OCI-LY1 (cell line): ENCODE data around the gene BCL2.

Experiments
- H2AFZ ChIP-seq: fragments of 200-600 bp; sonication (generic), shearing (Covaris generic); 2 replicates; pipeline ENCODE4 v1.6.0; 2014; ENCODE audit warnings: antibody characterized with exemption, mild to moderate bottlenecking, low read length
- H3F3A ChIP-seq: fragments of 200-600 bp; sonication (generic), shearing (Covaris generic); 2 replicates; pipeline ENCODE4 v1.6.0; 2014; ENCODE audit warnings: mild to moderate bottlenecking, antibody characterized with exemption, low read length, moderate library complexity; ENCODE audit not compliant: insufficient read depth
- H3K27ac ChIP-seq: fragments of 200-600 bp; sonication (generic); 2 replicates; pipeline ENCODE4 v1.5.1; 2014; ENCODE audit warnings: low read length, mixed run types, mild to moderate bottlenecking, low read depth; ENCODE audit not compliant: poor library complexity, severe bottlenecking
- H3K27me3 ChIP-seq: fragments of 200-600 bp; sonication (generic); 2 replicates; pipeline ENCODE4 v1.6.0; 2014; ENCODE audit warnings: antibody characterized with exemption, mild to moderate bottlenecking, low read length, moderate library complexity; ENCODE audit not compliant: insufficient read depth
- H3K36me3 ChIP-seq: fragments of 200-600 bp; sonication (generic); 2 replicates; pipeline ENCODE4 v1.6.1; 2014; ENCODE audit warnings: mild to moderate bottlenecking, antibody characterized with exemption, low read length, moderate library complexity, mixed read lengths; ENCODE audit not compliant: insufficient read depth
- H3K4me1 ChIP-seq: fragments of 200-600 bp; sonication (generic); 2 replicates; pipeline ENCODE4 v1.5.1; 2014; ENCODE audit warnings: mild to moderate bottlenecking, low read length, moderate library complexity; ENCODE audit not compliant: insufficient read depth, severe bottlenecking
- H3K4me2 ChIP-seq: fragments of 200-600 bp; sonication (generic), shearing (Covaris generic); 2 replicates; pipeline ENCODE4 v1.6.1; 2014; ENCODE audit warnings: low read length
- H3K4me3 ChIP-seq: fragments of 200-600 bp; sonication (generic); 2 replicates; pipeline ENCODE4 v1.5.1; 2014; ENCODE audit warnings: low read length, low read depth, mild to moderate bottlenecking, mixed read lengths; ENCODE audit not compliant: poor library complexity, severe bottlenecking
- H3K79me2 ChIP-seq: fragments of 200-600 bp; shearing (Covaris generic); 2 replicates; pipeline ENCODE4 v1.6.1; 2016; ENCODE audit warnings: mixed run types, low read length, mixed read lengths; ENCODE audit not compliant: insufficient read depth
- H3K9ac ChIP-seq: fragments of 200-600 bp; sonication (generic), shearing (Covaris generic); 2 replicates; pipeline ENCODE4 v1.6.1; 2014; ENCODE audit warnings: mild to moderate bottlenecking, low read length, mixed read lengths
- H3K9me2 ChIP-seq: fragments of 200-600 bp; sonication (generic), shearing (Covaris generic); 2 replicates; pipeline ENCODE4 v1.6.1; 2014; ENCODE audit warnings: low read depth, mild to moderate bottlenecking, low read length, mixed read lengths
- H3K9me3 ChIP-seq: fragments of 200-600 bp; shearing (Covaris generic); 2 replicates; pipeline ENCODE4 v1.6.1; 2014; ENCODE audit warnings: low read length, mixed read lengths
- H4K20me1 ChIP-seq: fragments of 200-600 bp; sonication (generic), shearing (Covaris generic); 2 replicates; pipeline ENCODE4 v1.6.0; 2016; ENCODE audit warnings: mild to moderate bottlenecking, low read length; ENCODE audit not compliant: insufficient read depth
- EZH2 ChIP-seq: fragments of 200-600 bp; sonication (generic), shearing (Covaris generic); IDR thresholded peaks from 2 replicates; pipeline ENCODE4 v1.8.0; 2017; ENCODE audit warnings: borderline replicate concordance, mixed run types, mild to moderate bottlenecking, antibody characterized with exemption, low read length, moderate library complexity, mixed read lengths
- TF ChIP-seq, protein P1 (sequence below): fragments of 200-600 bp; sonication (generic), shearing (Covaris generic); IDR thresholded peaks from 2 replicates; pipeline ENCODE4 v1.5.1; 2017; ENCODE audit warnings: mild to moderate bottlenecking, antibody characterized with exemption, low read length, moderate library complexity, mixed read lengths

Gene BCL2

DNA sequence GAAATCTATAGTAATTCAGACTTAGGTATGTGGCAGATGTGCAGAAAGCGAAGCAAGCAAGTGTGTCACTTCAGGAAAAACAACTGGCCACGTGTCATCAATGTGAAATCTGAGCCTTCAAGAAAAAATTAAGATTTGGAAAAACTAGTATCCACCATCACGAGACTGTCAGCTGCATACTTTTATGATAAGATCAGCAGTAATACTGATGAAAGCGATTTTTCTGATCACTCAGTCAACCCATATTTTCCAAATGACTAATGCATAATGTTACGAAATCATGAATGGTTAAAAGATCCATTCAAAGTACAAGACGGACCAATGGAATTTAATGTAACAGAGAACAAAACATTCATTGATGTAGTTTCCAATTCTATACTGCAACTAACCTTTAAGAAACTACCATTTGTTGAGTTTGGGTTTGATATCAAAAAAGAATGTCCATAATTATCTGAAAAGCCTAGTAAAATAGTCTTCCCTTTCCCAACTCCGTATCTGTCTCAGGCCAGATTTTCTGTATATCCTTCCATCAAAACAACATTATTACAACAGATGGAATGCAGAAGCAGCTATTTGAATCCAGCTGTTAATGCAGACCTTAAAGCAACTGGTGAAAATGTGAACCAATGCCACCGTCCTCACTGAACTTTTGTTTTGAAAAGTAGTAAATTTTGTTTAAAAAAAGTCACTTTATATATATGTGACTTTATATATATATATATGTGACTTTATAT is 17.0 kb upstream of the BCL2 start:
- Histone ChIP-seq H3K4me3 (no peak overlapping the region), H3K4me1 (peaks cover 10% of the 10 kb centered on the region), H3K36me3 (peaks cover 48% of the 10 kb centered on the region), H2AFZ (no peak overlapping the region), H3K9me2 (no peaks in the 10 kb centered on the region), H3K9me3 (no peaks in the 10 kb centered on the region), H3K79me2 (no peaks in the 10 kb centered on the region), H3K9ac (no peak overlapping the region), H3K4me2 (no peak overlapping the region), H3K27me3 (no peaks in the 10 kb centered on the region), H4K20me1 (no peaks in the 10 kb centered on the region), H3F3A (no peaks in the 10 kb centered on the region), H3K27ac (no peak overlapping the region)
- TF ChIP-seq EZH2: no peak
- TF ChIP-seq, protein P1, sequence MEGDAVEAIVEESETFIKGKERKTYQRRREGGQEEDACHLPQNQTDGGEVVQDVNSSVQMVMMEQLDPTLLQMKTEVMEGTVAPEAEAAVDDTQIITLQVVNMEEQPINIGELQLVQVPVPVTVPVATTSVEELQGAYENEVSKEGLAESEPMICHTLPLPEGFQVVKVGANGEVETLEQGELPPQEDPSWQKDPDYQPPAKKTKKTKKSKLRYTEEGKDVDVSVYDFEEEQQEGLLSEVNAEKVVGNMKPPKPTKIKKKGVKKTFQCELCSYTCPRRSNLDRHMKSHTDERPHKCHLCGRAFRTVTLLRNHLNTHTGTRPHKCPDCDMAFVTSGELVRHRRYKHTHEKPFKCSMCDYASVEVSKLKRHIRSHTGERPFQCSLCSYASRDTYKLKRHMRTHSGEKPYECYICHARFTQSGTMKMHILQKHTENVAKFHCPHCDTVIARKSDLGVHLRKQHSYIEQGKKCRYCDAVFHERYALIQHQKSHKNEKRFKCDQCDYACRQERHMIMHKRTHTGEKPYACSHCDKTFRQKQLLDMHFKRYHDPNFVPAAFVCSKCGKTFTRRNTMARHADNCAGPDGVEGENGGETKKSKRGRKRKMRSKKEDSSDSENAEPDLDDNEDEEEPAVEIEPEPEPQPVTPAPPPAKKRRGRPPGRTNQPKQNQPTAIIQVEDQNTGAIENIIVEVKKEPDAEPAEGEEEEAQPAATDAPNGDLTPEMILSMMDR: no peak

DNA sequence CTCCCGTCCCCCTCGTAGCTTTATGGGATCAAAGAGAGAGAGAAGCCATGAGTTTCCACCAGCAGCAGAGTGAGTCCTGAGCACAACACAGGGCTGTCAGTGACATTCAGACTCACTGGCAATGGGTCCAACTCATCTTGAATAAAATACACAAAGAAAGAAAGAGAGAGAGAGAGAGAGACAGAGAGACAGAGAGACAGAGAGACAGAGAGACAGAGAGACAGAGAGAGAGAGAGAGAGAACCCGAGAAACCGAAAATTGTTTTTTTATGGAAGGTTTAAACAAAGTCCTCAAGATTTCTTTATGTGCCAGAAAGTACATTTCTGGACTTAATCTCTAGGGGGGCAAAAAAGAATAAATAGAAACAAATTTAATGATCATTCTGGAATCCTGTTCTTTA is 11.5 kb upstream of the BCL2 start:
- Histone ChIP-seq H3K27ac (no peak overlapping the region), H3K9me3 (no peaks in the 10 kb centered on the region), H4K20me1 (no peaks in the 10 kb centered on the region), H3F3A (no peaks in the 10 kb centered on the region), H3K9ac (no peak overlapping the region), H3K79me2 (no peaks in the 10 kb centered on the region), H2AFZ (no peak overlapping the region), H3K9me2 (no peaks in the 10 kb centered on the region), H3K36me3 (peaks cover 47% of the 10 kb centered on the region), H3K4me1 (no peaks in the 10 kb centered on the region), H3K4me3 (no peak overlapping the region), H3K4me2 (no peak overlapping the region), H3K27me3 (no peaks in the 10 kb centered on the region)
- TF ChIP-seq, protein P1: no peak
- no peak for TF ChIP-seq EZH2

DNA sequence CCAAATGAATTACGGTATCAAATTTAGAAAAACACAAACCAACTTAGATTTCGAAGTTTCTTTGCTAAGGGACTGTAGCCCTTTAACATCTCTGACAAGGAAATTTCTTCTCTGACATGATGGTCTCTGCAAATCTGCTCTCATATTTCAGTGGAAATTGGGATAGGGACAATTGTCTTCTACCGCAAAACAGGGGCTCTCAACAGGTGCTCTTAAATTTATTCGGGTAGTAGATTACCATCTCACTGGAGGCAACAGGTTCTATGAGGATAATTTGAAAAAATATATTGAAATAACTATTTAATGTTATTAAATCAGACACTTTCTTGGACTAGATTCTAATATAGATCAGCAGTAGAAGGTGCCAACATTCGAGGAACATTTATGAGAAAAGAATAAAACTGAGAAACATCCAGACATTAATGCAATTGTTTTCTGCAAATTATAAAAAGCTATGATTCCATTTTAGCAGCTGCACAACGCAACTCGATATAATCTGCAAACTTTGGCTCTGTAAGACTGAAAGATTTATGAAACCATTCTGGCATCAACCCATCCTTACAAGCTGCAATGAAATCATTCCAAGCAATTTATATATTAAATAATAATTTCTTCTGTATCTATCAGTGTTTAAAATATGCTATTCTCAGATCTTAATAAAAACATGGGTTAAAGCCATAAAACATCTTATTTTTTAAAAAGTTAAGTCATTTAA is 10.0 kb upstream of the BCL2 start:
- Histone ChIP-seq H3K4me1 (peaks cover 7% of the 10 kb centered on the region), H4K20me1 (no peaks in the 10 kb centered on the region), H3K9me3 (no peaks in the 10 kb centered on the region), H3K4me2 (no peak overlapping the region), H3K27ac (no peak overlapping the region), H3K27me3 (no peaks in the 10 kb centered on the region), H3K9ac (no peak overlapping the region), H3K4me3 (no peak overlapping the region), H3K79me2 (no peaks in the 10 kb centered on the region), H2AFZ (no peak overlapping the region), H3F3A (no peaks in the 10 kb centered on the region), H3K9me2 (no peaks in the 10 kb centered on the region), H3K36me3 (peaks cover 35% of the 10 kb centered on the region)
- no peak for TF ChIP-seq EZH2
- TF ChIP-seq, protein P1: no peak
